WTC11 (cell line): ENCODE results near the gene PLCH2. TPM values are rescaled to one million over a fixed set of nuclear protein-coding genes. Genes with fewer than 3 reads are reported as not detected.

Experiments used
- ATAC-seq: fragments of 200-7000 bp; cut with Tn5 transposase; 2 replicates; pipeline ENCODE4 v1.10.0; 2021; ENCODE audit warnings: mild to moderate bottlenecking, moderate library complexity
- CTCF ChIA-PET: fragments of 300-600 bp; sonication (Branson Sonifier 250); formaldehyde crosslinking; loops from one replicate; lab custom pipeline; 2021; ENCODE audit warnings: antibody characterized with exemption; lab: Charles Lee
- POLR2A ChIA-PET: fragments of 350-600 bp; sonication (Branson Sonifier 250); formaldehyde crosslinking; loops from one replicate; lab custom pipeline; 2021; ENCODE audit warnings: antibody characterized with exemption; lab: Charles Lee
- DNase-seq: peaks from one replicate; pipeline ENCODE4 v3.0.0; 2021; ENCODE audit warnings: low spot score
- H3K27ac Mint-ChIP-seq: 2 replicates; pipeline ENCODE4 v1.8.0; 2021; ENCODE audit warnings: mixed read lengths
- H3K27me3 Mint-ChIP-seq: 2 replicates; pipeline ENCODE4 v1.8.0; 2021; ENCODE audit warnings: low read depth, mild to moderate bottlenecking, moderate library complexity, mixed read lengths
- H3K36me3 Mint-ChIP-seq: 2 replicates; pipeline ENCODE4 v1.8.0; 2021; ENCODE audit warnings: mixed read lengths
- H3K4me1 Mint-ChIP-seq: 2 replicates; pipeline ENCODE4 v1.8.0; 2022; ENCODE audit warnings: mixed read lengths
- H3K4me3 Mint-ChIP-seq: 2 replicates; pipeline ENCODE4 v1.8.0; 2021; ENCODE audit warnings: mild to moderate bottlenecking, moderate library complexity, mixed read lengths
- H3K9me3 Mint-ChIP-seq: 2 replicates; pipeline ENCODE4 v1.8.0; 2021; ENCODE audit warnings: mixed read lengths
- FOXK1 ChIP-seq: sonication (generic); formaldehyde crosslinking; IDR thresholded peaks from 2 replicates; pipeline ENCODE4 v1.8.0; 2022; ENCODE audit warnings: mild to moderate bottlenecking, moderate library complexity, missing genetic modification reagents
- GRHL2 ChIP-seq: fragments of 250-450 bp; sonication (Bioruptor Pico); IDR thresholded peaks from 2 replicates; pipeline ENCODE4 v1.8.0; 2022; ENCODE audit warnings: mild to moderate bottlenecking, moderate library complexity; ENCODE audit not compliant: insufficient replicate concordance, severe bottlenecking
- PRRX2 ChIP-seq: fragments of 250-450 bp; sonication (Bioruptor Pico); IDR thresholded peaks from 2 replicates; pipeline ENCODE4 v1.8.0; 2021; ENCODE audit warnings: mild to moderate bottlenecking
- TP53 ChIP-seq: sonication (generic); formaldehyde crosslinking; IDR thresholded peaks from 2 replicates; pipeline ENCODE4 v1.8.1; 2023; ENCODE audit warnings: mild to moderate bottlenecking, missing genetic modification reagents
- ZNF232 ChIP-seq: sonication (generic); formaldehyde crosslinking; IDR thresholded peaks from 2 replicates; pipeline ENCODE4 v1.8.0; 2022; ENCODE audit warnings: mild to moderate bottlenecking, missing genetic modification reagents
- ZNF396 ChIP-seq: fragments of 250-450 bp; sonication (Bioruptor Pico); IDR thresholded peaks from 2 replicates; pipeline ENCODE4 v1.8.0; 2021; ENCODE audit warnings: mild to moderate bottlenecking, moderate library complexity, borderline replicate concordance
- ZNF423 ChIP-seq: fragments of 250-450 bp; sonication (Bioruptor Pico); IDR thresholded peaks from 2 replicates; pipeline ENCODE4 v2.1.2; 2022; ENCODE audit warnings: mild to moderate bottlenecking, moderate library complexity
- ZNF671 ChIP-seq: fragments of 250-450 bp; sonication (Bioruptor Pico); IDR thresholded peaks from 2 replicates; pipeline ENCODE4 v1.8.0; 2021; ENCODE audit warnings: mild to moderate bottlenecking
- total RNA-seq: library from RNA; stranded (reverse); gene quantifications from 3 replicates; pipeline ENCODE4 v1.2.3, GENCODE V29; 2021
- TF ChIP-seq, protein P1 (sequence below): fragments of 250-450 bp; sonication (Bioruptor Pico); IDR thresholded peaks from 2 replicates; pipeline ENCODE4 v1.8.0; 2021; ENCODE audit warnings: mild to moderate bottlenecking
- TF ChIP-seq, protein P2 (sequence below): sonication (generic); formaldehyde crosslinking; IDR thresholded peaks from 2 replicates; pipeline ENCODE4 v1.8.0; 2023; ENCODE audit warnings: mild to moderate bottlenecking, missing genetic modification reagents
- TF ChIP-seq, protein P3 (sequence below): fragments of 250-450 bp; sonication (Bioruptor Pico); IDR thresholded peaks from 2 replicates; pipeline ENCODE4 v1.9.0; 2021; ENCODE audit warnings: mild to moderate bottlenecking
- TF ChIP-seq, protein P4 (sequence below): sonication (generic); formaldehyde crosslinking; IDR thresholded peaks from 2 replicates; pipeline ENCODE4 v1.8.1; 2022; ENCODE audit warnings: low read depth, mild to moderate bottlenecking, moderate library complexity, missing genetic modification reagents, borderline replicate concordance
- TF ChIP-seq, protein P5 (sequence below): sonication (generic); formaldehyde crosslinking; IDR thresholded peaks from 2 replicates; pipeline ENCODE4 v1.8.0; 2023; ENCODE audit warnings: missing genetic modification reagents, mild to moderate bottlenecking, borderline replicate concordance

PLCH2 gene
- total RNA-seq, 1 experiment from 2014 or later = 0.17 TPM

DNA sequence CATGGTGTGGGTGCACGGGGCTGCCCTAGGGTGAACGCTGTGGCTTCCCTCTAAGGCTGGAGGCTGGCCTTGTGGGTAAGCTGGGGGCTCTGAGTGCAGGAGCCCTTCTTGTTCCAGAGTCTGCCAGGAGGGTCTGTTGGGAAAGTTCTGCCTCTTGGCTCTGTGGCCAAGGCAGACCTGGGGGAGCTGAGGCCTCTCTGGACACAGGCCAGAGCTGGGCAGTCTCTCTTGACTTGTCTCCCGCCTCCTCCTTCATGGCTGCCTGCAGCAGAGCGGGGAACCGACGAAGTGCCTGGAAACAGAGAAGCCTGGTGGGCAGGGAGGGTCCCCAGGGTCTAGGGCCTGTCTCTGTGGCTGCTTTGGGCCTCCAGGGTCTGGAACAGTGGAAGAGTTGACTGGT, 33.4 kb upstream of the PLCH2 start:
- no peak for DNase-seq
- ChIA-PET CTCF (interaction anchor here (1.5 to 1.8 kb wide), 2 partner anchors 105 to 119 kb away, joined by 6 to 9 read pairs; no protein-coding TSS in a partner anchor), POLR2A (interaction anchor here (0.5 kb wide), 1 partner anchor 59 kb away, joined by 3 read pairs; no protein-coding TSS in a partner anchor)
- H3K4me3 Mint-ChIP-seq = 0 out of 2 replicates have a peak overlapping the region, but pooled peaks have one; percentile 27
- ATAC-seq = no peak
- H3K36me3 Mint-ChIP-seq = no peaks in the 10 kb centered on the region
- H3K9me3 Mint-ChIP-seq = no peaks in the 10 kb centered on the region
- no peak overlapping the region for H3K27ac Mint-ChIP-seq
- no peaks in the 10 kb centered on the region for H3K4me1 Mint-ChIP-seq
- H3K27me3 Mint-ChIP-seq = peaks cover 29% of the 10 kb centered on the region
- TF ChIP-seq GRHL2 (CRISPR knock-in tag) = no peak
- TF ChIP-seq ZNF423 = no peak
- TF ChIP-seq ZNF232 = no peak
- TF ChIP-seq, protein P1, sequence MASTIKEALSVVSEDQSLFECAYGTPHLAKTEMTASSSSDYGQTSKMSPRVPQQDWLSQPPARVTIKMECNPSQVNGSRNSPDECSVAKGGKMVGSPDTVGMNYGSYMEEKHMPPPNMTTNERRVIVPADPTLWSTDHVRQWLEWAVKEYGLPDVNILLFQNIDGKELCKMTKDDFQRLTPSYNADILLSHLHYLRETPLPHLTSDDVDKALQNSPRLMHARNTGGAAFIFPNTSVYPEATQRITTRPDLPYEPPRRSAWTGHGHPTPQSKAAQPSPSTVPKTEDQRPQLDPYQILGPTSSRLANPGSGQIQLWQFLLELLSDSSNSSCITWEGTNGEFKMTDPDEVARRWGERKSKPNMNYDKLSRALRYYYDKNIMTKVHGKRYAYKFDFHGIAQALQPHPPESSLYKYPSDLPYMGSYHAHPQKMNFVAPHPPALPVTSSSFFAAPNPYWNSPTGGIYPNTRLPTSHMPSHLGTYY (CRISPR knock-in tag) = no peak
- TF ChIP-seq, protein P2, sequence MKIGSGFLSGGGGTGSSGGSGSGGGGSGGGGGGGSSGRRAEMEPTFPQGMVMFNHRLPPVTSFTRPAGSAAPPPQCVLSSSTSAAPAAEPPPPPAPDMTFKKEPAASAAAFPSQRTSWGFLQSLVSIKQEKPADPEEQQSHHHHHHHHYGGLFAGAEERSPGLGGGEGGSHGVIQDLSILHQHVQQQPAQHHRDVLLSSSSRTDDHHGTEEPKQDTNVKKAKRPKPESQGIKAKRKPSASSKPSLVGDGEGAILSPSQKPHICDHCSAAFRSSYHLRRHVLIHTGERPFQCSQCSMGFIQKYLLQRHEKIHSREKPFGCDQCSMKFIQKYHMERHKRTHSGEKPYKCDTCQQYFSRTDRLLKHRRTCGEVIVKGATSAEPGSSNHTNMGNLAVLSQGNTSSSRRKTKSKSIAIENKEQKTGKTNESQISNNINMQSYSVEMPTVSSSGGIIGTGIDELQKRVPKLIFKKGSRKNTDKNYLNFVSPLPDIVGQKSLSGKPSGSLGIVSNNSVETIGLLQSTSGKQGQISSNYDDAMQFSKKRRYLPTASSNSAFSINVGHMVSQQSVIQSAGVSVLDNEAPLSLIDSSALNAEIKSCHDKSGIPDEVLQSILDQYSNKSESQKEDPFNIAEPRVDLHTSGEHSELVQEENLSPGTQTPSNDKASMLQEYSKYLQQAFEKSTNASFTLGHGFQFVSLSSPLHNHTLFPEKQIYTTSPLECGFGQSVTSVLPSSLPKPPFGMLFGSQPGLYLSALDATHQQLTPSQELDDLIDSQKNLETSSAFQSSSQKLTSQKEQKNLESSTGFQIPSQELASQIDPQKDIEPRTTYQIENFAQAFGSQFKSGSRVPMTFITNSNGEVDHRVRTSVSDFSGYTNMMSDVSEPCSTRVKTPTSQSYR = no peak
- TF ChIP-seq, protein P3, sequence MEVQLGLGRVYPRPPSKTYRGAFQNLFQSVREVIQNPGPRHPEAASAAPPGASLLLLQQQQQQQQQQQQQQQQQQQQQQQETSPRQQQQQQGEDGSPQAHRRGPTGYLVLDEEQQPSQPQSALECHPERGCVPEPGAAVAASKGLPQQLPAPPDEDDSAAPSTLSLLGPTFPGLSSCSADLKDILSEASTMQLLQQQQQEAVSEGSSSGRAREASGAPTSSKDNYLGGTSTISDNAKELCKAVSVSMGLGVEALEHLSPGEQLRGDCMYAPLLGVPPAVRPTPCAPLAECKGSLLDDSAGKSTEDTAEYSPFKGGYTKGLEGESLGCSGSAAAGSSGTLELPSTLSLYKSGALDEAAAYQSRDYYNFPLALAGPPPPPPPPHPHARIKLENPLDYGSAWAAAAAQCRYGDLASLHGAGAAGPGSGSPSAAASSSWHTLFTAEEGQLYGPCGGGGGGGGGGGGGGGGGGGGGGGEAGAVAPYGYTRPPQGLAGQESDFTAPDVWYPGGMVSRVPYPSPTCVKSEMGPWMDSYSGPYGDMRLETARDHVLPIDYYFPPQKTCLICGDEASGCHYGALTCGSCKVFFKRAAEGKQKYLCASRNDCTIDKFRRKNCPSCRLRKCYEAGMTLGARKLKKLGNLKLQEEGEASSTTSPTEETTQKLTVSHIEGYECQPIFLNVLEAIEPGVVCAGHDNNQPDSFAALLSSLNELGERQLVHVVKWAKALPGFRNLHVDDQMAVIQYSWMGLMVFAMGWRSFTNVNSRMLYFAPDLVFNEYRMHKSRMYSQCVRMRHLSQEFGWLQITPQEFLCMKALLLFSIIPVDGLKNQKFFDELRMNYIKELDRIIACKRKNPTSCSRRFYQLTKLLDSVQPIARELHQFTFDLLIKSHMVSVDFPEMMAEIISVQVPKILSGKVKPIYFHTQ = no peak
- TF ChIP-seq ZNF671 = no peak
- TF ChIP-seq PRRX2 = no peak
- TF ChIP-seq TP53 (CRISPR knock-in tag) = no peak
- TF ChIP-seq, protein P4, sequence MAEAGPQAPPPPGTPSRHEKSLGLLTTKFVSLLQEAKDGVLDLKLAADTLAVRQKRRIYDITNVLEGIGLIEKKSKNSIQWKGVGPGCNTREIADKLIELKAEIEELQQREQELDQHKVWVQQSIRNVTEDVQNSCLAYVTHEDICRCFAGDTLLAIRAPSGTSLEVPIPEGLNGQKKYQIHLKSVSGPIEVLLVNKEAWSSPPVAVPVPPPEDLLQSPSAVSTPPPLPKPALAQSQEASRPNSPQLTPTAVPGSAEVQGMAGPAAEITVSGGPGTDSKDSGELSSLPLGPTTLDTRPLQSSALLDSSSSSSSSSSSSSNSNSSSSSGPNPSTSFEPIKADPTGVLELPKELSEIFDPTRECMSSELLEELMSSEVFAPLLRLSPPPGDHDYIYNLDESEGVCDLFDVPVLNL (CRISPR knock-in tag) = no peak
- TF ChIP-seq, protein P5, sequence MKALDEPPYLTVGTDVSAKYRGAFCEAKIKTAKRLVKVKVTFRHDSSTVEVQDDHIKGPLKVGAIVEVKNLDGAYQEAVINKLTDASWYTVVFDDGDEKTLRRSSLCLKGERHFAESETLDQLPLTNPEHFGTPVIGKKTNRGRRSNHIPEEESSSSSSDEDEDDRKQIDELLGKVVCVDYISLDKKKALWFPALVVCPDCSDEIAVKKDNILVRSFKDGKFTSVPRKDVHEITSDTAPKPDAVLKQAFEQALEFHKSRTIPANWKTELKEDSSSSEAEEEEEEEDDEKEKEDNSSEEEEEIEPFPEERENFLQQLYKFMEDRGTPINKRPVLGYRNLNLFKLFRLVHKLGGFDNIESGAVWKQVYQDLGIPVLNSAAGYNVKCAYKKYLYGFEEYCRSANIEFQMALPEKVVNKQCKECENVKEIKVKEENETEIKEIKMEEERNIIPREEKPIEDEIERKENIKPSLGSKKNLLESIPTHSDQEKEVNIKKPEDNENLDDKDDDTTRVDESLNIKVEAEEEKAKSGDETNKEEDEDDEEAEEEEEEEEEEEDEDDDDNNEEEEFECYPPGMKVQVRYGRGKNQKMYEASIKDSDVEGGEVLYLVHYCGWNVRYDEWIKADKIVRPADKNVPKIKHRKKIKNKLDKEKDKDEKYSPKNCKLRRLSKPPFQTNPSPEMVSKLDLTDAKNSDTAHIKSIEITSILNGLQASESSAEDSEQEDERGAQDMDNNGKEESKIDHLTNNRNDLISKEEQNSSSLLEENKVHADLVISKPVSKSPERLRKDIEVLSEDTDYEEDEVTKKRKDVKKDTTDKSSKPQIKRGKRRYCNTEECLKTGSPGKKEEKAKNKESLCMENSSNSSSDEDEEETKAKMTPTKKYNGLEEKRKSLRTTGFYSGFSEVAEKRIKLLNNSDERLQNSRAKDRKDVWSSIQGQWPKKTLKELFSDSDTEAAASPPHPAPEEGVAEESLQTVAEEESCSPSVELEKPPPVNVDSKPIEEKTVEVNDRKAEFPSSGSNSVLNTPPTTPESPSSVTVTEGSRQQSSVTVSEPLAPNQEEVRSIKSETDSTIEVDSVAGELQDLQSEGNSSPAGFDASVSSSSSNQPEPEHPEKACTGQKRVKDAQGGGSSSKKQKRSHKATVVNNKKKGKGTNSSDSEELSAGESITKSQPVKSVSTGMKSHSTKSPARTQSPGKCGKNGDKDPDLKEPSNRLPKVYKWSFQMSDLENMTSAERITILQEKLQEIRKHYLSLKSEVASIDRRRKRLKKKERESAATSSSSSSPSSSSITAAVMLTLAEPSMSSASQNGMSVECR = no peak
- TF ChIP-seq ZNF396 (CRISPR knock-in tag) = no peak
- no peak for TF ChIP-seq FOXK1 (CRISPR knock-in tag)
